GM21390 (cell line): ENCODE results near the gene CCDC86.
"Not testable (repeated sequence)": the region's sequence is repeated elsewhere in the genome, so short reads cannot be mapped to it uniquely, and the experiment has no call there.

Source experiments
- ATAC-seq: cut with Tn5 transposase; IDR thresholded peaks from one replicate; pipeline ENCODE4 v1.9.1; 2021; ENCODE audit not compliant: unreplicated experiment

The CCDC86 gene

GRCh38 chr11:60841797-60842667 lies at the start of gene CCDC86:
Gene CCDC86 (plus strand): TSS chr11:60842113. CDS start chr11:60842125, 12 bp downstream.
- ATAC-seq: peak; percentile 75

DNA sequence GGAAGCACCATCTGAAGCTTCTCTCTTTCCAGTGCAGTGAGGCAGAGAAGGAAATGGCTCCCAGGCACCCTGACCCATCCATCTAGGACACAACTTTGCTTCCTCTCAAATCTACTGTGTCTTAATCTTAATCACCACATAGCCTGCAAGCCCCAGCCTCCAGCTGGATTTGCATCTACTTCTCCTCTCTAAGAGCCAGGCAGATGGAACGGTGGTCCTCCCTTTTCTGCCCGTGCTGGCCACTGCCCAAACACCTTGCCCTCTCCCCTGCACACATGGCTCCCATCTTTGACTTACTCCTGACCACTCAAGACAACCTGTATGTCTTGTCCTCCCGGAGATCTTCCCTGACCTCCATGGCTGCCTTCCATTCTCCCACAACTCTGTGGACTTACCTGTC lies 49.4 kb upstream of the CCDC86 start:
- no peak for ATAC-seq

- no peak for ATAC-seq
These were observed 46.6 kb upstream of the CCDC86 start for GRCh38 chr11:60795291-60795690.

DNA sequence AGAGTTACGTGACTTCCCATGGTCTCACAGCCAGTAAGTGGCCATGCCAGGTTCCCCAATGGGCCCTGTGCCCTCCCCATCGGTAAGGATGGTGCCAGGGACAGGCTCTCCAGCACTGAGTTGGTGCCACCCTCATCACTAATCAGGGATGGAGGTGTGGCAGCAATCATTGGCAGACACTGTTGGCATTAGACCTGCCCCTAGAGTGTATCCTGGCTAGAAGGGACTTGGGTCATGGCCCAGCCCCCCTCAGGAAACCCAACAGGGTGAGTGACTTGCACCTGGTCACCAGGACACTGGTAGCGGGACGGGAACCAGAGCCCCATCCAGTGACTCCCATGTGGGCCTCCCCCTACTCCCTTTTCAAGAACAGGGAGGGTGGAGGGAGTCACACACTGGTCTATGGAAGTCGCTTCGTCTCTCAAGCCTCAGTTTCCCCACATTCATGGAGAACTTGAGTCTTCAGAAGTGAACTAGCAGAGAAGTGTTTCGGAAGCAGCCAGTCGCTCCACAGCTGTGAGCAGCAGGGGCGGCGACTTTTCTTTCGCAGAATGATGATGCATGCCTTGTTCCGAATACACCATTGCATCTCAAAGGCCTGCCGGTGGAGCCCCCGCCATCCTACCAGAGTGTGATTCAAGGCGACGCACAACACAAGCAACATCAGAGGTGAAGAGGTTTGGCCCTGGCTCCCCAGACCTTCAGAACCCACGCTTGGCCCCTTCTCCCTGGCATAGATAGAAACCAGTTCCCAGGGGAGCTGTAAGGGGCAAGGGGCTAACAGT lies 43.9 kb upstream of the CCDC86 start:
- ATAC-seq: no peak

DNA sequence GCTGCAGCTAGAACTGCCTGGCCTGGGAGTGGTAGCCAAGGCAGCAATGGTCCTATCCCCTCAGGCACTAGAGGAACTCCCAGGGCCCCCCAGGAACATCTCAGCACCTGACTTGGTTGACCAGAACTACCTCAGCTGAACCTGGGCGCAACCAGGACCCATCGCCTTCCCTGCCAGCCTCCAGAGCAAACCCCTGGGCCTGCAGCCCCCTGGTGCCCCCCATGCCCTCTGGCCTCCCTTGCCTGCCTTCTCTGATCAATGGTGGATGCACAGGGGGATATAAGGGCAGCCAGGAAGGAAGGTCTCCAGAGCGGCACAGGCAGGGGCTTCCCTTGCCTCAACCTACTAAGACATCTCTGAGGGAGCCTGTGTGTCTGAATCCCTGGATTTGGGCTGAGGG lies 43.3 kb upstream of the CCDC86 start:
- ATAC-seq: no peak

GRCh38 chr11:60801194-60801593 lies 40.7 kb upstream of the CCDC86 start:
- no peak for ATAC-seq

DNA sequence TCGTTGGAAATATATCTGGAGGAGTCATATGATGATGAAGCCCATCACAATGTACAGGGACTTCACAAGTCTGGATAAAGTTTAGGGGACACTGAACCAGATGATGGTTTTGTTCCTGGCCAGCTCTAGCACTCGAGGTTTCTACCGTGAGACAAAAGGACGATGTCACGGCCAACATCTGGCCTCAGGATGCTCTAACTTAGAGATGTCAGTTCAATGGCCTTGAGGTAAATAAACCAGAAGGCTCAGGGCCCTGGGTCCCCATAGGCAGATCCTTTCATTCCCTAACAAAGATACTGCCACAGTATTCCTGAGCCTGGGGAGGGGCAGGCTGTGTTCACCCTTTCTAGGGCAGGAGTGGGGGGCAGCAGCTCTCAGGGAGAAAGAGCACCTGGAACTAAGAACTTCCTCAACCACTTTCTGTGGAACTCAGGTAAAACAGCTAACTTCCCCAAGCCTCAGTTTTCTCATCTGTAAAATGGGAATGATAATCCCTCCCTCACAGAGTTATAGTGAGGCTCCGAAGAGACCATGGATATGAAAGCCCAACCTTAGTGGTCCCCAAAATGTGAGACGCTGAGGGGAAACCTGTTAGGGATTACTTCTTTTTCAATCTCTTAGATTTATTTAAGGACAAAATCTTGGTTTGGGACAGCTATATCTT lies 38.5 kb upstream of the CCDC86 start:
- no peak for ATAC-seq

GRCh38 chr11:60809249-60809648 lies 32.7 kb upstream of the CCDC86 start:
- no peak for ATAC-seq

DNA sequence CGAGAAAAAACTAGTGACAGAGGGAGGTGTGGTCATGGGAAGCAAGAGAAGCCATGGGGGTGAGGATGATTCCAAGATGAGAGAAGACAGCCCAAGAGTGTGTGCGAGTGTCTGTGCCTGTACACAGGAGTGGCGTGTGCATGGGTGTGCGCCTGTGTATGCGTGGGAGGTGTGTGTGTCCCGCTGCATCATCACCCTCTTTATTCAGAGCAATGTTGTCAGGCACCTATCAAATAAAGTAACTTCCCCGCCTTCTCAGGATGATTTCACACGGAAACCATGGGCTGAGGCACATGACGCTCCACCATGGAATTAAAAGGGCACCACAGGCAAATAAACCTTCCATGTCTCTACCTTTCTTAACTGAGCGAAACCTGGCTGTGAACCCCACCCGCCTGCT lies 32.2 kb upstream of the CCDC86 start:
- no peak for ATAC-seq

DNA sequence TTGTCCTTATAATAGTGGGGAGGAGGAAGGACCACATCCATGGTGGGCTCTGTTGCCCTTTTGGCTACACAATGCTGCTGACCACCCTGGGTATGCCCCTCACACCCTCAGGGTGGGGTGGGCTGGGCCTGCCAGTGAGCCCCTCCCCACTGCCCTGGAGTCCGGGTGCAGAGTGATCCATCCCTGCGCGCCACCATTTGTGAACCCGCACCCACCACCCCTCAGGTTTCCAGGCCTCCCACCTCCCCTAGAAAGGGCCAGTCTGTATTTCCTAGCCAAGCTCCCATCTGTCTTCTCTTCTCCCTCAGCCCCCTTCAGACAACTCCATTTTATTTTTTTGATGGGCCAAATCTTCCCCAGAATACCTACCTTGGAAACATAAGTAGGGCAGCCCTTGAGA lies 31.8 kb upstream of the CCDC86 start:
- no peak for ATAC-seq

DNA sequence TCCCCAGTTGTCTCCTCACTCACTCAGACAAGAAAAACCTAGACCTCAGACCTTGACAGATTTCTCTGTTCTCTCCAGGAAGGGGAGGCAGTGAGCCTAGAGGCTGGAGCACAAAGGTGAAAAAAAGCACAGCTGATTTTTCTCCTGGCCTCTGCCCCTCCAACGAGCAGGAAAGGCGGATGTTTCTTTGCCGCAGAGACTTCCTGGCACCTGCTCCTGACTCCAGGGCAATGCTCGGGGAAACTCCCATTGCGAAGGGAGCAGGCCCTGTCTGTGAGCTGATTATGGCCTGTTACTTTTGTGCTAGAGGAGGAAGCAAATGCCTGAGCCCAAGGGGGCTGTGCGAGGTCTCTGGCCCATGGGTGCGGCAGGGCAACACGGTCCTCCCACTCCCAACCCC lies 31.3 kb upstream of the CCDC86 start:
- ATAC-seq: no peak

GRCh38 chr11:60813324-60813723 lies 28.6 kb upstream of the CCDC86 start:
- no peak for ATAC-seq

DNA sequence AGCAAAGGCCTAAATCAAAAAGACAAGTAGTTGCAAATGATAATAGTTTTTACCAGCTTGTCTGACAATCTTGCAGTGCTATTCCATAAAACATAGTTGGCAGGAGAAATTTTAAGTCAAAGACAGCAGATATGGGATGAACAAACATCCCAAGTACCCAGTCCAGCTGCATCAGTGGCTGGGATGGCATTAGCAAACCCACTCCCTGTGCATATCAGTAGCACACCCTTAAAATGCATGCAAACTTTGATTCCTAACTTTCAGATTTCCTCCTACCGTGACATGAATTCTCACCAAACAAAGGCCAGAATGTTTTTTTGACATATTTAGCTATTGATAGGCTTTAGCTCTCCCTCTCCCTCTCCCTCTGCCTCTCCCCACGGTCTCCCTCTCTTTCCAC lies 27.8 kb upstream of the CCDC86 start:
- ATAC-seq: no peak

- no peak for ATAC-seq
These were observed 25.2 kb upstream of the CCDC86 start for GRCh38 chr11:60816590-60817157.

- no peak for ATAC-seq
These were observed 23.9 kb upstream of the CCDC86 start for GRCh38 chr11:60818057-60818456.

- ATAC-seq: no peak
These were observed 19.9 kb upstream of the CCDC86 start for GRCh38 chr11:60821827-60822599.

DNA sequence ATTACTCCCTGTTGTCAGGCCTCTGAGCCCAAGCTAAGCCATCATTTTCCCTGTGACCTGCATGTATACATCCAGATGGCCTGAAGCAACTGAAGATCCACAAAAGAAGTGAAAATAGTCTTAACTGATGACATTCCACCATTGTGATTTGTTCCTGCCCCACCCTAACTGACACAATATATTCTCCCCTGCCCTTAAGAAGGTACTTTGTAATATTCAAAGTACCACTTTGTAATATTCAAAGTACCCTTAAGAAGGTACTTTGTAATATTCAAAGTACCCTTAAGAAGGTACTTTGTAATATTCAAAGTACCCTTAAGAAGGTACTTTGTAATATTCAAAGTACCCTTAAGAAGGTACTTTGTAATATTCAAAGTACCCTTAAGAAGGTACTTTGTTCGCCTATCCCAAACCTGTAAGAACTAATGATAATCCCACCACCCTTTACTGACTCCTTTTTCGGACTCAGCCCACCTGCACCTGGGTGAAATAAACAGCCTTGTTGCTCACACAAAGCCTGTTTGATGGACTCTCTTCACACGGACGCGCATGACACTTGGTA lies 18.1 kb upstream of the CCDC86 start:
- not testable (repeated sequence) for ATAC-seq

DNA sequence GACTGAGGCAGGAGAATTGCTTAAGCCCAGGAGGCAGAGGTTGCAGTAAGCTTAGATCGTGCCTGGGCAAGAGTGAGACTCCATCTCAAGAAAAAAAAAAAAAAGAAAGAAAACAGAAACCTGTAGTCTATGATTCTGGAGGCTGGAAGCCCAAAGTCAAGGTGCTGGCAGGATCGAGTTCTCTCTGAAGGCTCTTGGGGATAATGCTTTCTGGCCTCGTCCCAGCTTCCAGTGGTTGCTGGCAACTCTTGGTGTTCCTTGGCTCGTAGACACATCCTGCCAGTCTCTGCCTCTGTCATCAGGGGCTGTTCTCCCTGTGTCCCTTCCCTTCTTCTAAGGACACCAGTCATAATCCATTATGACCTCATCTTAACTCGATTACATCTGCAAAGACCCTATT lies 16.8 kb upstream of the CCDC86 start:
- no peak for ATAC-seq

- no peak for ATAC-seq
These were observed 16.1 kb upstream of the CCDC86 start for GRCh38 chr11:60825790-60826189.

DNA sequence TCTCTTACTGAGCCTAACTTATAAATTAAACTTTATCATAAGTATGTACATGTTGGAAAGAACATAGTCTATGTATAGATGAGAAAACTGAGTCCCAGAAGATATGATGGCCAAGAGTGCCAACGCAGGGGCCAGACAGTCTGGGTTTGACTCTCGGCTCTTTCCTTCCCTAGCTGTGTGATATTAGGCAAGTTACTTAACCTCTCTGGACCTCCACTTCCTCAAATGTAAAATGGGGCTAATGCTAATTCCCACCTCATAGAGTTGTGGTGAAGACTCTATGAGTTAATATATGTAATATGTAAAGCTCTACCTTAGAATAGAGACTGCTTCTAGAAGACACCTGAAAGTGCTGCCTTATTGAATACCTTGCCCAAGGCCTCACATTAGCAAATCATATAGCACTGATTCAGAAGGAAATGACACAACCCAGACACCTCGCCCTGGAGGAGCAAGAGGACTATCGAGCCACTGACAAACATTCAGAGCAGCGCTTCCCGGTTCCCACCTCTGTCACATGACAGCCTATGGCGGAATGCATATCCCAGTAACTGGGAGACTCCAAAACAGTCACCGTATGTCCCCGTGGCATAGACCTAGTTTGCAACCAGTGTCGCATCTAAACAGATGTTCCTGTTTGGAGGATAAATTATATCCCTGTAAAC lies 11.3 kb upstream of the CCDC86 start:
- ATAC-seq: no peak
